ENCODE results near the gene WDR20. TPM values are rescaled to one million over a fixed set of nuclear protein-coding genes. Genes with fewer than 3 reads are reported as not detected.

WDR20 gene
- total RNA-seq, 1 donor from 2014 or later: 44.8 TPM

DNA sequence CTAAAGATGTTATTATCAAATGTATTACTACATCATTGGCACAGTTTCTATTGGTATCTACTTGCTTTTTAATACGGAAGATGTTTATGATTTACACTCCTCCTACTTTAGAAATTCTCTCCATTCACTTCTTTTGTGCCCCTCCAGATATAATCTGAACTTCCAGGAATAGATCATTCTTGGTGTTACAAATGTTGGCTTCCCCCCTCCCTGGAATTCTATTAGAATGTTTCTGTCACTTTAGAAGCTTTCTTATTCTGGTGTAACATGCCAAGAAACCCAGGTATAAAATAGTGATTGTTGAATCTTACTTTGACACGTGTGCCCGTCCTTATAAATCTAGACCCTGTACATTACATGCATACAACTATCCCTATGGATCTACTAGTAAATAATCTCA is 1.2 kb upstream of the WDR20 start:
- Histone ChIP-seq H3K36me3 (peaks cover 0 to 1% of the 10 kb centered on the region in 2 donors), H3K9me3 (no peaks in the 10 kb centered on the region), H3K27ac (peak overlapping the region in 1 of 2 donors; percentile 85), H3K4me1 (peaks cover 0 to 21% of the 10 kb centered on the region in 2 donors), H3K27me3 (no peaks in the 10 kb centered on the region), H3K4me3 (peak overlapping the region; percentile 96 to 99)
- intact Hi-C loops (cut with DNase I): loop anchor here (5.0 kb wide), 2 partner anchors 176 to 179 kb away; partner anchors contain the start of genes DYNC1H1 and ZNF839
- DNase-seq (ENCODE audit: low spot score in 2 of 2): no peak
- TF ChIP-seq CTCF (IDR thresholded peaks at IDR 0.05): no peak

DNA sequence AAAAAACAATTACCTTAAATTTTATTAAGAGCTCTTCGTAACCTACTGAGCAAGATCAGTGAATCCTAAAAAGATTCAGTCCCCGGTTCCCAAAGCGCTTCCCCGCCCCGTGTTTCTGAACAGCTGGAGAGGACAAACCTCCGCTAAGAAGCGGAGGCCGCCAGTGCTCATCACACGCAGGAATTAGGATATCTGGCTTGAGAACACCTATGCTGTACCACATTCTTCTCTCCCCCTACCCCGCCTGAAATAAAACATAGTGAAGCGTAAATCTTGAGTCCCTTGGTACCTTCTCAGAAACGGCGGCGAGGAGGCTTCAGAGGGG is 774 bp upstream of the WDR20 start:
- intact Hi-C loops (cut with DNase I): loop anchor here (1.0 to 5.0 kb wide), 3 partner anchors 52 to 178 kb away; partner anchors contain the start of genes DYNC1H1, HSP90AA1 and ZNF839
- peaks cover 0 to 21% of the 10 kb centered on the region in 2 donors for H3K4me1 ChIP-seq
- H3K36me3 ChIP-seq: peaks cover 0 to 5% of the 10 kb centered on the region in 2 donors
- no peak for DNase-seq (ENCODE audit: low spot score in 2 of 2)
- TF ChIP-seq CTCF (IDR thresholded peaks at IDR 0.05): no peak
- peak overlapping the region; percentile 81 to 85 for H3K27ac ChIP-seq
- H3K27me3 ChIP-seq: no peaks in the 10 kb centered on the region
- peak overlapping the region; percentile 96 to 99 for H3K4me3 ChIP-seq
- no peaks in the 10 kb centered on the region for H3K9me3 ChIP-seq

GRCh38 chr14:102140027-102140749 is 491 bp downstream of the WDR20 start:
- Histone ChIP-seq H3K4me3 (peak overlapping the region; percentile 96 to 99), H3K9me3 (no peaks in the 10 kb centered on the region), H3K4me1 (peaks cover 0 to 21% of the 10 kb centered on the region in 2 donors), H3K36me3 (peaks cover 0 to 7% of the 10 kb centered on the region in 2 donors), H3K27ac (peak overlapping the region; percentile 81 to 85), H3K27me3 (no peaks in the 10 kb centered on the region)
- no peak for TF ChIP-seq CTCF (IDR thresholded peaks at IDR 0.05)
- DNase-seq (ENCODE audit: low spot score in 2 of 2): no peak
- intact Hi-C loops (cut with DNase I): no loop called here

GRCh38 chr14:102140750-102141145 is 1.1 kb downstream of the WDR20 start:
- peak overlapping the region; percentile 81 to 85 for H3K27ac ChIP-seq
- peaks cover 0 to 21% of the 10 kb centered on the region in 2 donors for H3K4me1 ChIP-seq
- H3K4me3 ChIP-seq: peak overlapping the region; percentile 96 to 99
- no peaks in the 10 kb centered on the region for H3K9me3 ChIP-seq
- H3K27me3 ChIP-seq: no peaks in the 10 kb centered on the region
- intact Hi-C loops (cut with DNase I): no loop called here
- DNase-seq (ENCODE audit: low spot score in 2 of 2): no peak
- TF ChIP-seq CTCF (IDR thresholded peaks at IDR 0.05): no peak
- H3K36me3 ChIP-seq: peaks cover 0 to 7% of the 10 kb centered on the region in 2 donors

DNA sequence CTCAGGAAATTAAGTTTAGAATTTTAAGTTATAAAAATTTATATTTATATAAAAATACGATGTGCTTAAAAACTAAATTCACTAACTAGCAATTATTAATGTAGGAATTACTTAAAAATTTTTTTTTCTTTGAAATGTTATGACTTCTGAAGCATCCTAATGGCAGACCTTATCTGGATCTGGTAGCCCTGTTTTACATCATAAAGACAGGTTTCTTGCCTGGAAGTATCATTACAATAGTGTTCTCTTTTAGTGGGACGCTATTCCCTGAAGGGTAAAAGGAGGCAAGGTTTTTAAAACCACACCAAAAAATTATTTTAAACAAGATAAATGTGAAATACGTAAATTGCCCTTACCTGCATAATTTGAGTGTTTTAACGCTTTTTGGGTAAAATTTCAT is 2.1 kb downstream of the WDR20 start:
- Histone ChIP-seq H3K4me1 (peaks cover 0 to 21% of the 10 kb centered on the region in 2 donors), H3K27me3 (no peaks in the 10 kb centered on the region), H3K27ac (no peak overlapping the region), H3K9me3 (no peaks in the 10 kb centered on the region), H3K36me3 (peaks cover 0 to 7% of the 10 kb centered on the region in 2 donors), H3K4me3 (peak overlapping the region in 1 of 2 donors; percentile 96)
- no peak for TF ChIP-seq CTCF (IDR thresholded peaks at IDR 0.05)
- intact Hi-C loops (cut with DNase I): no loop called here
- no peak for DNase-seq (ENCODE audit: low spot score in 2 of 2)
